Esophagus (tissue), 2 donors: Measurements from ENCODE around the gene CUX1. TPM values are rescaled to one million over a fixed set of nuclear protein-coding genes. Genes with fewer than 3 reads are reported as not detected.
"Not testable (repeated sequence)": the region's sequence is repeated elsewhere in the genome, so short reads cannot be mapped to it uniquely, and the experiment has no call there.

Experiments used
- H3K27ac ChIP-seq, 2 donors: one replicate each; pipeline ENCODE4 v1.5.1; 2013; ENCODE audit warnings: low read depth in 2 of 2, mild to moderate bottlenecking in 2 of 2, inconsistent platforms in 1 of 2, low read length in 1 of 2, moderate library complexity in 1 of 2
- H3K27me3 ChIP-seq, 2 donors: one replicate each; pipeline ENCODE4 v1.6.1; 2013; ENCODE audit warnings: low read length in 2 of 2, control low read depth in 1 of 2, mild to moderate bottlenecking in 1 of 2; ENCODE audit not compliant: insufficient read depth in 2 of 2, control insufficient read depth in 1 of 2
- H3K36me3 ChIP-seq, 2 donors: one replicate each; pipeline ENCODE4 v1.6.1; 2013; ENCODE audit warnings: low read length in 1 of 2; ENCODE audit not compliant: control insufficient read depth in 2 of 2, insufficient read depth in 2 of 2
- H3K4me1 ChIP-seq, 2 donors: one replicate each; pipeline ENCODE4 v1.6.1; 2013; ENCODE audit warnings: low read length in 1 of 2; ENCODE audit not compliant: control insufficient read depth in 2 of 2, insufficient read depth in 2 of 2
- H3K4me3 ChIP-seq, 2 donors: one replicate each; pipeline ENCODE4 v1.5.1; 2013; ENCODE audit warnings: low read length in 2 of 2, mild to moderate bottlenecking in 2 of 2, low read depth in 1 of 2, moderate library complexity in 1 of 2
- H3K9me3 ChIP-seq, 2 donors: one replicate each; pipeline ENCODE4 v1.6.1; 2013; ENCODE audit warnings: mild to moderate bottlenecking in 2 of 2, low read depth in 1 of 2, low read length in 1 of 2, moderate library complexity in 1 of 2; ENCODE audit not compliant: control insufficient read depth in 2 of 2, insufficient read depth in 1 of 2
- WGBS, 2 donors: extraction: QIAGEN DNeasy Blood & Tissue Kit; methylation state at CpG; one replicate each; pipeline ENCODE4 v1.1.7; 2013; 5-methylcytosine and 5-hydroxymethylcytosine counted together
- polyA plus RNA-seq, 2 donors: library from polyadenylated mRNA; stranded (reverse); fragments of 200-250 nt; gene quantifications; one replicate each; pipeline ENCODE4 v1.2.3, GENCODE V29; 2013
- donor health status: healthy with polysubstance abuse.
- donor health status: Bipolar disorder and iron deficiency.

CUX1 gene
- polyA plus RNA-seq, 2 donors: 19.6 to 21.7 TPM

GRCh38 chr7:101814991-101815825 lies 2.2 kb upstream of the CUX1 start:
- peaks cover 0 to 2% of the 10 kb centered on the region in 2 donors for H3K4me1 ChIP-seq
- 0 to 1% methylated on average over 43 to 86 of the region's 89 CpGs for WGBS, 2 donors
- H3K36me3 ChIP-seq: no peaks in the 10 kb centered on the region
- peak overlapping the region; percentile 82 to 83 for H3K27ac ChIP-seq
- no peaks in the 10 kb centered on the region for H3K9me3 ChIP-seq
- H3K4me3 ChIP-seq: peak overlapping the region; percentile 56 to 97
- no peaks in the 10 kb centered on the region for H3K27me3 ChIP-seq

GRCh38 chr7:101815826-101816594 lies 1.4 kb upstream of the CUX1 start:
- Histone ChIP-seq H3K4me1 (peaks cover 0 to 2% of the 10 kb centered on the region in 2 donors), H3K9me3 (no peaks in the 10 kb centered on the region), H3K4me3 (peak overlapping the region; percentile 82 to 97), H3K27me3 (no peaks in the 10 kb centered on the region), H3K27ac (peak overlapping the region; percentile 82 to 83), H3K36me3 (no peaks in the 10 kb centered on the region)
- WGBS, 2 donors: 0% methylated on average over 31 to 111 of the region's 113 CpGs

GRCh38 chr7:101816595-101817470 lies 593 bp upstream of the CUX1 start:
- H3K27me3 ChIP-seq: no peaks in the 10 kb centered on the region
- peak overlapping the region; percentile 66 to 97 for H3K4me3 ChIP-seq
- 0 to 1% methylated on average over 61 to 130 of the region's 130 CpGs for WGBS, 2 donors
- H3K4me1 ChIP-seq: peaks cover 0 to 2% of the 10 kb centered on the region in 2 donors
- H3K27ac ChIP-seq: peak overlapping the region; percentile 11 to 83
- H3K9me3 ChIP-seq: no peaks in the 10 kb centered on the region
- H3K36me3 ChIP-seq: no peaks in the 10 kb centered on the region

GRCh38 chr7:101818287-101819071 lies 1.1 kb downstream of the CUX1 start:
- peaks cover 0 to 2% of the 10 kb centered on the region in 2 donors for H3K4me1 ChIP-seq
- H3K27ac ChIP-seq: peak overlapping the region in 1 of 2 donors; percentile 6
- no peaks in the 10 kb centered on the region for H3K9me3 ChIP-seq
- no peaks in the 10 kb centered on the region for H3K27me3 ChIP-seq
- no peaks in the 10 kb centered on the region for H3K36me3 ChIP-seq
- peak overlapping the region in 1 of 2 donors; percentile 5 for H3K4me3 ChIP-seq
- 84 to 88% methylated on average over 14 of the region's 14 CpGs for WGBS, 2 donors

- no peaks in the 10 kb centered on the region for H3K36me3 ChIP-seq
- no peaks in the 10 kb centered on the region for H3K9me3 ChIP-seq
- no peaks in the 10 kb centered on the region for H3K27me3 ChIP-seq
- H3K27ac ChIP-seq: no peak overlapping the region
- H3K4me1 ChIP-seq: peaks cover 0 to 2% of the 10 kb centered on the region in 2 donors
- 85 to 89% methylated on average over 2 of the region's 2 CpGs for WGBS, 2 donors
- H3K4me3 ChIP-seq: no peak overlapping the region
Observed at GRCh38 chr7:101819183-101819582, 1.8 kb downstream of the CUX1 start.

GRCh38 chr7:101819913-101820522 lies 2.6 kb downstream of the CUX1 start:
- no peaks in the 10 kb centered on the region for H3K27me3 ChIP-seq
- H3K36me3 ChIP-seq: no peaks in the 10 kb centered on the region
- H3K9me3 ChIP-seq: no peaks in the 10 kb centered on the region
- peaks cover under 1 to 2% of the 10 kb centered on the region in 2 donors for H3K4me1 ChIP-seq
- H3K4me3 ChIP-seq: no peak overlapping the region
- H3K27ac ChIP-seq: no peak overlapping the region
- 77 to 79% methylated on average over 6 of the region's 6 CpGs for WGBS, 2 donors

- H3K9me3 ChIP-seq: no peaks in the 10 kb centered on the region
- H3K4me3 ChIP-seq: no peak overlapping the region
- H3K4me1 ChIP-seq: peaks cover 0 to 5% of the 10 kb centered on the region in 2 donors
- no peaks in the 10 kb centered on the region for H3K36me3 ChIP-seq
- no peaks in the 10 kb centered on the region for H3K27me3 ChIP-seq
- 81 to 85% methylated on average over 8 of the region's 8 CpGs for WGBS, 2 donors
- H3K27ac ChIP-seq: no peak overlapping the region
Observed at GRCh38 chr7:101820703-101821102, 3.3 kb downstream of the CUX1 start.

- not testable (repeated sequence) for H3K4me1 ChIP-seq, H3K27ac ChIP-seq, H3K27me3 ChIP-seq, H3K9me3 ChIP-seq, H3K4me3 ChIP-seq, H3K36me3 ChIP-seq
- 85 to 91% methylated on average over 6 of the region's 6 CpGs for WGBS, 2 donors
Observed at GRCh38 chr7:101822632-101823031, 5.2 kb downstream of the CUX1 start.
